IMR-90 (cell line): ENCODE data around the gene ARVCF.

Experiments
- BHLHE40 ChIP-seq: fragments of 150-350 bp; IDR thresholded peaks from 2 replicates; pipeline ENCODE4 v1.6.1; 2016; ENCODE audit warnings: mild to moderate bottlenecking, low read depth, low read length
- MAZ ChIP-seq: IDR thresholded peaks from 2 replicates; pipeline ENCODE4 v1.6.1; 2012; ENCODE audit warnings: low read depth, mild to moderate bottlenecking, low read length, improper control_type of control experiment, moderate library complexity, borderline replicate concordance

- TF ChIP-seq BHLHE40 (no peak), MAZ (no peak)
These were observed 5.3 kb downstream of the ARVCF start for GRCh38 chr22:20011123-20011992.
